ENCODE results near the gene NGF.

DNA sequence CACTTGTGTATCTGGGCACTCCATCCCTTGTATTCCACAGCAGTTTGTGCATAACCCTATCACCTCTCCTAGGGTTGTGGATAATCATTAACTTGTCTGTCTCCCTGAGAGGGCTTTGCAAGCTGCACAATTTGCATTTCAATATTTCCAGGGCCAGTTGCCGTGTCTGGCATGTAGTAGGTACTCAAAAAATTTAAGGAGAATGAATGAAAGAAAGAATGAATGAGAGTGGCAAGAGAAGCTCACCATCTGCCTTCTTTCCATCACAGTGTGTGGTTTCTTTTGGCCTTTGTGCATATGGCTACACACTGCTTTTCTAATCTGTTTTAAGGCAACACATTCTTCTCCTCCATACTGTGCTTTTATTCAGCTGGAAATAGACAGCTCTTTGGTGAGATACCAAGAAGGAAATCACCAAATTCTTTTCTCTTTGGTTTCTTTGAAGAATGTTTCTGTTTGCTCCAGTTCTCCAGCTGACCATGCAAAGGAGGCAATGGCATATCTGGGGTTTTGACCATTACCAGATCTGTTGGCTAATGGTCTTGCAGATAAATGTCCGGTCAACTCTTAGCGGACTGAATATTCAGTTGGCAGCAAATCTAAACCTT lies 49.4 kb downstream of the NGF start:
- TF ChIP-seq, protein P1, sequence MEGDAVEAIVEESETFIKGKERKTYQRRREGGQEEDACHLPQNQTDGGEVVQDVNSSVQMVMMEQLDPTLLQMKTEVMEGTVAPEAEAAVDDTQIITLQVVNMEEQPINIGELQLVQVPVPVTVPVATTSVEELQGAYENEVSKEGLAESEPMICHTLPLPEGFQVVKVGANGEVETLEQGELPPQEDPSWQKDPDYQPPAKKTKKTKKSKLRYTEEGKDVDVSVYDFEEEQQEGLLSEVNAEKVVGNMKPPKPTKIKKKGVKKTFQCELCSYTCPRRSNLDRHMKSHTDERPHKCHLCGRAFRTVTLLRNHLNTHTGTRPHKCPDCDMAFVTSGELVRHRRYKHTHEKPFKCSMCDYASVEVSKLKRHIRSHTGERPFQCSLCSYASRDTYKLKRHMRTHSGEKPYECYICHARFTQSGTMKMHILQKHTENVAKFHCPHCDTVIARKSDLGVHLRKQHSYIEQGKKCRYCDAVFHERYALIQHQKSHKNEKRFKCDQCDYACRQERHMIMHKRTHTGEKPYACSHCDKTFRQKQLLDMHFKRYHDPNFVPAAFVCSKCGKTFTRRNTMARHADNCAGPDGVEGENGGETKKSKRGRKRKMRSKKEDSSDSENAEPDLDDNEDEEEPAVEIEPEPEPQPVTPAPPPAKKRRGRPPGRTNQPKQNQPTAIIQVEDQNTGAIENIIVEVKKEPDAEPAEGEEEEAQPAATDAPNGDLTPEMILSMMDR (conservative IDR thresholded peaks at IDR 0.05), result no peak
- TF ChIP-seq ZFX (IDR thresholded peaks at IDR 0.05), result no peak
